NCI-H510A (cell line): ENCODE measurements around the gene FRAS1.
"Not testable (repeated sequence)": the region's sequence is repeated elsewhere in the genome, so short reads cannot be mapped to it uniquely, and the experiment has no call there.

Source experiments
- DNase-seq: peaks from one replicate; lab custom pipeline; 2025; lab: John Stamatoyannopoulos, UW

Gene FRAS1

DNA sequence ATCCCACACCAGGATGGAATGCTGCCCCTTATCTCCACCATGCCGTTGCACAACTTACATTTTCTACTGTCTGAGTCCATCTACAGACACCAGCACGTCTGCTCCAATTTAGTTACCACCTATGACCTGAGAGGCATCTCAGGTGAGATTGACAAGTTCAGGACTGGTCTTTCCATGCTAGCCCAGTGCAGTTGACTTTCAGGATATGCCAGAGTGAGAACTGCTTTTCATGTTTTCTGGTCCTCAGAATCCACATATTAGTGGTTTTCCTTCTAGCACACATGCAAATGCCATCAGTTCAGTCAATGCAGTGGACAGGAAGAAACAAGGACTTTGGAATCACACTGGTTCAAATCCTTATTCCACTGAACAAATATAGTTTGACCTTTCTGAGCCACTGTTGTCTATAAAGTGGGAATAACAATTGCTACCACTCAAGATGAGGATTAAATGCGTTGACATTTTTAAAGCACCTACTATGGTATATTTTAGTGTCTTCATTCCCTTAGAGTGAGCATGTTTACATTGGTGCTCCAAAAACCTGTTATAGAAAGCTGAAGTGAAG lies 456.4 kb downstream of the FRAS1 start:
- no peak for DNase-seq

DNA sequence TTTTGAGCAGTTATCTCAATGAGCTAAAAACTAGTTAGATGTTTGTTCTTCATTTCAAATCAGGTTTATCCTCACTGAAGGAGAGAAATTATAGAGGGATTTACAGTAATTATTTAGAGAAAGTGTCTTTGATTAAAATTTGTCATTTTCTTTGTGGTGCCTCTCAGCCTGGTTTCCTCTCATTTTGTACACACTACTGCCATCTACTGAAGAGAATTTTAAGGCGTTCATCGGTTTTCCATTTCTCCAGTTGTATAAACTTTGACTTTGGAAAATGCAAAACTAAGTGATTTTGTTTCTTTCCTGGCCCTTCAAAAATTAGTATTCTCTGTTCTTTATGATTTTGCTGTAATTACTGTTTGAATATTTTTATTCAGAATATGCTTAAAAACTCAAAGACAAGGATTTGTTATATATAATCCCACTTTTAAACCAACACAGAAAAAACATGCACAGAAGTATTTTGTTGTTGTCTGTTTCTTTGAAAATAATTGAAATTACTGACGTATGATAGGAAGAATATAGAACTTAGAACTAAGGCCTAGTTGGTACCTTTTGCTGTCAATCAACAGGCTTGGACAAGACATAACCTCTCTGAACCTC lies 460.0 kb downstream of the FRAS1 start:
- no peak for DNase-seq

DNA sequence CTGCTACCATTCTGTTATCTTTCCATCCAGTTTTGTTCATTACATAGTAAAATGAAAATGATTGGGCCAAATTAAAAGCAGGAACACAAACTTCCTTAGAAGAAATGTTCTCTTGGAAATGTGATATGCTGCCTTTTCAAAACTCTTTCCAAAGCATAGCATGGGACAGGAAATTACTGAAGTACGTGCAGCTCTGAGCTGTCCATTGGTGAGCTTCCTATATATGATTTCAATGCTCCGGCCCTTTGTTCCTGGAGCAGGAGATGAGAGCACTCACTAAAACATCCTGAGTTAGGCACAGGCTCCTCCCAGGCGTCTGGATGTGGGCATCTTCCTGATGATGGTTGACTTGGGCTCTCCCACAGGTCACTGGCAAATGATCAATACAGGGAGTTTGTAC lies 461.4 kb downstream of the FRAS1 start:
- no peak for DNase-seq

DNA sequence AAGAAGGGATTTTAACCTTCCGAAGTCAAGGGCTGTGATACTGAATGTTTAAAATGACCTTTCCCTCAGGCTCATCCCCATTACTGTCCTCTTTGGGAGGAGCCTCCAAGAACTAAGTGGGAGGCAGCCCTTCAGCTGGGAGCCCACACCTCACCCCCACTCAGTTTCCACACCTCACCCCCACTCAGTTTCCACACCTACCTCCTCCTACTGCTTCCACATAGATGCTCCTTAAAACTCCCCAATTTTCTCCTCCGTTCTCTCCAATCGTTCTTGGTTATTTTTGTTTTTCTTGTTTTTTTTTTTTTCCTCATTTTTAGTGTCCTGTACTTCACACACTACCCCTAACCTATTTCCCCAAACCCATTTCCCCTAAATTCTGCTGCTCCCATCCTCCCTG lies 462.8 kb downstream of the FRAS1 start:
- DNase-seq, result no peak

DNA sequence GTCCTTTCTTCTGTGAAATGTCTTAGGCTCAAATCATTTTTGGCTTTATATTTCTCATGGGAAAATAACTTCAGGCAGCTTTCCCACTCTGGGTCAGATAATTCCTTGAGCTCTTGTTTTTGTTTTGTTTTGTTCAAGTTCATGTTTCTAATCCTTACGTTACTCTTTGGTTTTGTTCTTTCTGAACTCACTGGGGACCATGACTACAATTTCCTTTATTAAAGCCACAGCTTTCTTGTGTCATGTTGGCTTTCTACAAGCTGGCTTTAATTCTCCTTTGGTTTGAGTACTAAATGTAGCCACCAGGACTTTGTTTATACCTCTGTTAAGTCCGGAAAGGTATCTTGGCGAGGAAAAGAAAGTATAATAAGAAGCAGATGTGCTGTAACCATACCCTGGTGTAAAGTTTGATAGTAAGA lies 463.7 kb downstream of the FRAS1 start:
- DNase-seq, result no peak

DNA sequence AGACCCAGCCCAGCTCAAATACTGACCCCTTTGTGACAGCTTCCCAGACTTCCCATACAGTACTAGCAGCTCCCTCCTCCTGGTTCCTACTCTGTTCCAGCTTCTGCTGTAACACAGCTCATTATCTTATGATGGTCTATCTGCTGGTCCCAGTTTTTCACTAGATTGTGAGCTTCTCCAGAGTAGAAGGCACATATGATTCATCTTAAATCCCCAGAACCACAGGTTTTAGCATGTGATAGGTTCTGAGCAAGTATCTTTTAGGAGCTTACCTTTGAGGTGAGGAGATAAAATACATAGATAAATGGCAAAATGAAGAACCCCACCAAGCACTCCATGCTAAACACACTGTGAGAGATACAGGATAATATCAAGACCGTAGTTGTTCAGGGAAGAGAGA lies 466.9 kb downstream of the FRAS1 start:
- no peak for DNase-seq

DNA sequence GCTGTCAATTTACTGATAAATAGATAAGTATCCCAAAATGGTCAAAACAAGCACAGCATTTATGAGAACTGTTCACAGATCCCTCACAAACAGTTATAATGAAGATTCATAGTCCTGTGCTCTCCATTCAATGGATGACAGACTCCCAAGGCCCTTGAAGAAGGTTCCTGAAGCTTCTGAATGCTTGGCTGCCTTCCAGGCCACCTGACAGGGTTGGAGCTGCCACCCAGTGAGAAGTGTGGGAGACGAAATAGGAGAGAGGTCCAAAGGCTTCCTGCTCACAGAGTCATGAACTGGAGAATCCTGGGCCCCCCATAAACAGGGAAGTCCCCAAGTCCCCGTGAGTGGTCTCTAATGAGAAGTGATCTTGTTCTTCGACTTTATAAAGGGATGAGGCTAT lies 468.4 kb downstream of the FRAS1 start:
- DNase-seq, result no peak

DNA sequence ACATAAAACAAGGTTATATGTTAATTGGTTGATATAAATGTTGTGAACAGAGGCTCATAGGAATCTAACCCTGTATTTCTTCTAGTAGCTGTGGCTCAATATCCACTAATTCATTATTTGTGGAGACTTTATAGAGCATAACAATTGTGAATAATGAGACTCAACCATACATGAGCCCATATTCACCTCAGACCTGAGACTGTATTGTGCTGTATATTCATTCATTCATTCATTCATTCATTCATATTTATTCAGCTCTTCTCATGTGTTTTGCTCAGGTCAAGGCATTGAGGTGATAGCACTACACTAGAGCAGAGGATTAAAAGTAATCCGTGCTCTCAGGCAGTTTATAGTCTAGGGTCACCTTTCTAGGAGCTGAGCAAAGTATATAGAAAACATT lies 470.0 kb downstream of the FRAS1 start:
- no peak for DNase-seq

DNA sequence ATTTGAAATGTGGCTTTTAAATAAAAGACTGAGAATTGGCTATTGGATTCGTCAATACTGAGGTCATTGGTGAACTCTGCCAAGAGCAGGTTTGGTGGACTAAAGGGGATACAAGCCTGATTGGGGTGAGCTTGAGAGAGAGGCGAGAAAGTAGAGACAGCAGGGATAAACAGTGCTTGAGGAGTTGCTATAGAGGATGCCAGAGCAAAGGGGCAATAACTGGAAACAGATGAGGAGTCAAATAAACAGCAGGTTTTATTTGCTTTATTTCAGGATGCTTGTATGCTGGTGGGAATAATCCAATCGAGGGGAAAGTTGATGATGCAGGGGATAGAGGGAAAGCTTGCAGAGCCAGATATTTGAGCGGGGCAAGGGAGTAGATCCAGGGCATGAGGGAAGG lies 470.4 kb downstream of the FRAS1 start:
- no peak for DNase-seq

DNA sequence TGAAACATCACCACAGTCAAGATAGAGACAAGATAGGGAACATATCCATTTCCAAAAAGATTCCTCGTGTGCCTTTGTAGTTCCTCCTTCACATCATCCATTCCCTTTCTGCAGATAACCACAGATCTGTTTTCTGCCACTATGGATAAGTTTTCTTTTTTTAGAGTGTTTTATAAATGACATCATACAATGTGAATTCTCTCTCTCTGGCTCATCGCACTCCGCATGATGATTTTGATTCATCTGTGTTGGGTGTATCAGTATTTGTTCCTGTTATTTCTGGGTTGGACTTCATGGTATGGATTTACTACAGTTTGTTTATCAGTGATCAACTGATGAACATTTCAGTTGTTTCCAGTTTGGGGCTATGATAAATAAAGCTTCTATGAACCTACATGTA lies 471.2 kb downstream of the FRAS1 start:
- DNase-seq, result no peak

DNA sequence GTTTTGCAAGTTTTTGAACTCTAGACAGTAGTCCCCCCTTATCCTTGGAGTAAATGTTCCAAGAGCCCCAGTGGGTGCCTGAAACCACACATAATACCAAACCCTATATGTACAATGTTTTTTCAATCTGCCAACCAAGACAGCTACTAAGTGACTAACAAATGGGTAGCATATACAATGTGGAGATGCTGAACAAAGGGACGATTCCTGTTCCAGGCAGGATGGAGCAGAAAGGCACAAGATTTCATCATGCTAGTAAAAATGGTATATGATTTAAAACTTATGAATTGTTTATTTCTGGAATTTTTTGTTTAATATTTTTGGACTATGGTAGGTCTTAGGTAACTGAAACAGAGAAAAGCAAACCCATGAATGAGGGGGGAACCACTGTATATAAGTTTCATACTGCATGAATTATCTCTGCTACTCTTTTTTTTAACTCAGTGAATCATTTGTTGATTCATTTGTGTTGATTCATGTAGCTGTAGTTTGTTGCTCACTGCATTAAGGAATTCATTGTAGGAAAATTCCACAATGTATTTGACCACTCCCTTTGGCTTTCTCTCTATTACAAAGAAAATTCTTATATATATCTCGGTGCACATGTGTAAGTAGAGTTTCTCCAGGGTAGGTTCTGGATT lies 472.6 kb downstream of the FRAS1 start:
- no peak for DNase-seq

DNA sequence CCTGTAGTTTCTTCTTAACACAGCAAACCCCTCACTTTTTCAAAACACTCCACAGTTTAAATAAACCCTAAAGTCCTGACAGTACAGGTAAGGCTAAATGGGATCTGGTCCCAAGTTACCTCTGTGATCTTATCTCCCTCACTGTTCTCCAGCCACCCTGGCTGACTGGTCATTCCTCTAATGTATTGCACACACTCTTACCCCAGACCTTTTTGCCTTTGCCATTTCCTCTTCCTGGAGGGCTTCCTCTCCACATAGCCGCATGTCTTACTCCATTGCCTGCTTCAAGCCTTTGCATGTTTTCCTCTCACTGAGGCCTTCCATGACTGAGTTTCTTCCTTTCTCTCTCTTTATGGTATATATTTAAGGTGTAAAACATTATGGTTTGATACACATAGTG lies 474.9 kb downstream of the FRAS1 start:
- DNase-seq, result no peak

DNA sequence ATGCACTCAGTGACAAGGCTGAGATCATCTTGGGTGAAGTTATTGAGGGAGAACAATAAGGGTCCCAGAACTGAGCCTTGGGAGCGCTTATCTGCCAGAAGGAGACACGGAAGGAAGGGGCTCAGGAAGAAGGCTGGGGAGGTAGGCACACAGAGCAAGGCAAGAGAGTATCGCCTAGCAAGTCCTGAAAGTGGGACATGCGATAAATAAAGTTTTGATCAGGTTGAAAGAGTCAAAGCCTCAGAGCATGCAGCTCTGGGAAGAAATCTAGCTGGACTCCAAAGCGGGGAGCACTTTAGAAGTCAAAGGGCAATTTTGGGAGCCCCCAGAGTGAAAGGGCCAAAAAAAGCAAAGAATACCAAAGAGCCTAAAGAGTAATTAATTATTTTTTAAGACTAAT lies 476.7 kb downstream of the FRAS1 start:
- DNase-seq, result no peak

DNA sequence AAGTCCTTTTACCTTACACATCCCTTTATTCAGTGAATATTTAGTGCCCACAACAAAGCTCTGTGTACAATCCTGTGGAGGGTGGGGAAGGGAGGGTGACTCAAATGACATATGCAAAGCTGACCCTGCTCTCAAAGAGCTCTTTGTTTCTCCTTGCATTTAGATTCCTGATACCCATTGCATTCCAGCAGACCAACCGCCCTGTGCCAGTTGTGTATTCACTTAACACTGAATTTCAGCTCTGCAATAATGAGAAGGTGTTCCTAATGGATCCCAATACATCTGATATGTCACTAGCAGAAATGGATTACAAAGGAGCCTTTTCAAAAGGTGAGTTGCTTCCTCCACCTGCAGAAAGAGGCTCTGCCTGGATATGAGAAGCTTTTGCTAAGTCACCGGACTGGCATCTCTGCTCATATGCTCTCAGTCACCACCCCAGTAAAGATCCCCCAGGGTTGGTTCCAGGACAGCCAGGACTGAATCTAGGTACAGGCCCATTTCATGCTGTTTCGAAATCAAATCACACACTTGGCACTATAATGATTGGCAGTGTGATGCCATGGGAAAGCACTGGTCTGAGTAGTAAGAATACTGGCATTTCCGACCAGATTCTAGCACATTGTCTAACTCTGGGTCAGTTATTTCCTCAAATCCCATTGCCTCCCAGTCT lies 477.3 kb downstream of the FRAS1 start:
- DNase-seq, result no peak

DNA sequence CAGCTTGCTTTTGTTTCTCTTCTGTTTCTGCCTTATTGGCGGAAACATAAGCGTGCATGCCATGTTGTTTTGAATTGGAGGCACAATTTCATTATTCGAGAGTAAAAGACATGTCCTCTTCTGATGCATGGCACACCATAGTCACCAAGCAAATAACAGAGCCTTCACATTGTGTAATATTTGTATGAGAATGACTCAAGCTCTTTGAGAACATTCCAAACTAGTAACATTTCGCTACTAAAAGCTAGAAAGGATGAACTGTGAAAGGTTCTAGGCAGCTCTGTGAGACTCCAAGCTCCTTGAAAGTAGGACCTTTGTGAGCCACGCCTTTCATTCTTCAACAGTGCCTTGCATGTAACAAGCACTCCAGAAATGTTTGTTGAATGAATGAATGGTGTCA lies 485.2 kb downstream of the FRAS1 start:
- DNase-seq, result no peak

DNA sequence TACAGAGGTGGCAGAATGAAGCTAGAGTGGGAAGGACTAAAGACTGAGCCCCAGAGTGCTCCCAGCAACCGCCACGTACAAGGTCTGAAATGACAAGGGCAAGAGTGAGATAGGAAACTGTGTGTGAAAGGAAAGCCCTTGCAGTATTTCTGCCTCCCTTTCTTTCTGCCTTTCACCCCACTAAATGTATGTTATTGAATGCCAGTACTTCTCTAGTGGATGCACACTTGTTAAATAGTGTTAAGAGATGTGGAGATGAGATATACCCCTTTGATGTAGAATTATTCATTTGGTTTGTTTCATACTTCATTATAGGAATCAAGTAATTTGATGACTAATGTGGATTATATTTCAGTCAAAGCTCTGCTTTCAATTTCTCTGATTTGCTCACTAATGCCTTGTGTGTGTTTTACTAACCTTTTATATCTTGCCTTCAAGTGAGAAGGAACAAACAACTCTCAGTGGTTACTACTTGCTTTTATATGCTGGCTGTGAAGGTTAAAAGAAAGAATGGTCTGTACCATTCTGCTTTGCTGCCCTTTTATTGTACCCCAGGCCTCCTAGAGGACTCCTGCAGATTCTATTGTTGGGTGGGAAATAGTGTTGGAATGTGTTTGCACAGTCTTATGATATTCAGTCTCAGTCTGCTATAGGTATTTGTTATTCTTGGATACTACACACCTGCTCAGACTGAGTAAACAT lies 486.5 kb downstream of the FRAS1 start:
- DNase-seq, result no peak

DNA sequence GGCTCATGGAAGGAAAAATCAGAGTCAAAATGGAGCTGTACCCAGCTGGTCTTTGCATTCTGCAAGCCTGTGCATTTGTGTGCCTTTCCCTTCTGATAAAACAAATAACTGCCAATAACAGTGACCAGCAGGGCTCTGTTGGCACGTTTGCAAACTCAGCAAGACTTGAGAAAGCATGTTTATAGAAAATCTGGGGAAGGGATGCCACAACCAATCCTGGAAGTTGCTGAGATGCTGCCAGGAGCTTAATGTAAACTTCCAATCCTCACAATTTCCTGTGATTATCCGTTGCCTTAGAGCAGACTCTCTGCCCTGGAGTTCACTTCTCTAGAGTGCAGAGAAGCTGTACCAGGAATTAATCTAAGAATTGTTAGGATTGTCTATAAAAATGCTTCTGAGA lies 487.6 kb downstream of the FRAS1 start:
- no peak for DNase-seq

DNA sequence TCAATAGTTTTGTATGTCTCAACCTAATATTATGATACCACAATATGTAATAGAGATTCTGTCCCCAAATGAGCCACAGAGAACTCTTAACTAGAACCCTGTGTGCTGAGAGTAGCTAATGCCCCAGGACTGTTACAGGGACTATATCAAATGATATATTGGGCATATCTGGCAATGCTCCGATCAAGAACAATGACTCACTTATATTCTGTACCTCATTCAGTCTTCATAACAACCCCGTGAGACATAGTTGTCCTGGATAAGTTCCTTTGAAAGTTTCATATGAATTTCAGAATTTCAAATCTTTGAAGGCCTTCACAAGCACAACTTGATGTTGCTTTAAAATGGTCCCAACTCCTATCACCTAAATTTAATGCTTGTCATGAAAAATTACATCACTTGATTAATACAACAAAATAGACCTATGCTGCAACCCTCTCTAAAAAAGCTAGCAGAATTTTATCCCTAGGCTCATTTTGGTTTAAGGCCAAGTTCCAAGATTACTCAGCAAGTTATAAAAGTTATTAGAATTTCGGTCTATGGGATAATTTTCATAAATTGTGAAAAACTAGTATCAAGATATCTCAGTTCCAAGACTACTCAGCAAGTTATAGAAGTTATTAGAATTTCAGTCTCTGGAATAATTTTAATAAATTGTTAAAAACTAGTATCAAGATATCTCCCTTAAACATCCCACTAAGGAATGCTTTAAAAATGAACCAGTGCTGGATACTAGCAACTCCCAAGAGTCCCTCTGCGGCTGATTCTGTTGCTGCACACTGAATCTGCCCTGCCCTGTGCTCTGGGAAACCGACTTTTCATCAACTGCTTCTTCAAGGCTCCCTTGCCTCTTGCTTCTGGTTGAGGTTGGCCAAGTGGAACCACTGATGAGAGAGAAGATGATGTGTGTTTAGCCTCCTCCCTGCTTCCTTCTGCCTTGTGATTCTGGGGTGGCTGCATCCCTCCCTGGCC lies 488.4 kb downstream of the FRAS1 start:
- DNase-seq, result no peak

DNA sequence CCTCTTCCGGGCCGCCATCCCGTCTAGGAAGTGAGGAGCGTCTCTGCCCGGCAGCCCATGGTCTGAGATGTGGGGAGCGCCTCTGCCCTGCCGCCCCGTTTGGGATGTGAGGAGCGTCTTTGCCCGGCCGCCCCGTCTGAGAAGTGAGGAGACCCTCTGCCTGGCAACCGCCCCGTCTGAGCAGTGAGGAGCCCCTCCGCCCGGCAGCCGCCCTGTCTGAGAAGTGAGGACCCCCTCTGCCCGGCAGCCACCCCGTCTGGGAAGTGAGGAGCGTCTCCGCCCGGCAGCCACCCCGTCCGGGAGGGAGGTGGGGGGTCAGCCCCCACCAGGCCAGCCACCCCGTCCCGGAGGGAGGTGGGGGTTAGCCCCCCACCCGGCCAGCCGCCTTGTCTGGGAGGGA lies 490.8 kb downstream of the FRAS1 start:
- not testable (repeated sequence) for DNase-seq

DNA sequence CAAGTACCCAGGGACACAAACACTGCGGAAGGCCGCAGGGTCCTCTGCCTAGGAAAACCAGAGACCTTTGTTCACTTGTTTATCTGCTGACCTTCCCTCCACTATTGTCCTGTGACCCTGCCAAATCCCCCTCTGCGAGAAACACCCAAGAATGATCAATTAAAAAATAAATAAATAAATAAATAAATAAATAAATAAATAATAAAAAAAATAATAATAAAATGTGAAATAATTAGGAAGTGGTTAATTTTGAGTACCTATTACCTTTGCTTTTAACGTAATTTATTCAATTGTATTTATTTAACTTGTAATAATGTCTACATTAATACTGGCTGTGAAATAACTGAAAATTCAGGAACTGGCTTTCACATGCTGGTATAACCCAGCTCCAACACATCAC lies 491.8 kb downstream of the FRAS1 start:
- DNase-seq, result not testable (repeated sequence)
